Vagina (tissue), 2 donors: ENCODE data around the gene FAM72C.
"Not testable (repeated sequence)": the region's sequence is repeated elsewhere in the genome, so short reads cannot be mapped to it uniquely, and the experiment has no call there.

ENCODE experiments used
- CTCF ChIP-seq, 3 experiments: fragments of 450-650 bp in 2 of 3; fragments of 200-600 bp in 1 of 3; sonication (generic) in 1 of 3; IDR thresholded peaks; one replicate each; pipeline ENCODE4 v1.5.1; 2017 to 2019; ENCODE audit warnings: antibody characterized with exemption in 3 of 3, mild to moderate bottlenecking in 2 of 3, moderate library complexity in 2 of 3
- POLR2A ChIP-seq, 2 donors: fragments of 450-650 bp; IDR thresholded peaks; one replicate each; pipeline ENCODE4 v1.6.1; 2017; ENCODE audit warnings: antibody characterized with exemption in 2 of 2, mild to moderate bottlenecking in 2 of 2, moderate library complexity in 2 of 2

- not testable (repeated sequence) for TF ChIP-seq CTCF, POLR2A (IDR thresholded peaks at IDR 0.05)
Observed at GRCh38 chr1:144012168-144012733, 40.5 kb upstream of the FAM72C start.
